ENCODE data around the gene ZNF638. TPM values are rescaled to one million over a fixed set of nuclear protein-coding genes. Genes with fewer than 3 reads are reported as not detected.

The ZNF638 gene
- total RNA-seq, 2 donors from 2014 or later = 93.7 to 104 TPM

GRCh38 chr2:71466301-71467179, 135.0 kb downstream of the ZNF638 start:
- H3K36me3 Mint-ChIP-seq (ENCODE audit: low read depth) = no peaks in the 10 kb centered on the region
- no peak overlapping the region for H3K27ac Mint-ChIP-seq
- H3K27me3 Mint-ChIP-seq = peaks cover 37% of the 10 kb centered on the region
- DNase-seq = no peak
- no peaks in the 10 kb centered on the region for H3K9me3 ChIP-seq (ENCODE audit: control insufficient read depth, low read length, poor library complexity, severe bottlenecking)
- ATAC-seq = peak; percentile 33
- H3K4me1 Mint-ChIP-seq = peaks cover 7% of the 10 kb centered on the region
- peak overlapping the region; percentile 89 for H3K4me3 Mint-ChIP-seq

- Mint-ChIP-seq H3K36me3 (ENCODE audit: low read depth) (no peaks in the 10 kb centered on the region), H3K27ac (no peak overlapping the region), H3K4me1 (peaks cover 7% of the 10 kb centered on the region), H3K27me3 (peaks cover 37% of the 10 kb centered on the region), H3K4me3 (peak overlapping the region; percentile 89)
- no peak for ATAC-seq
- no peak for DNase-seq
- no peaks in the 10 kb centered on the region for H3K9me3 ChIP-seq (ENCODE audit: control insufficient read depth, low read length, poor library complexity, severe bottlenecking)
These were observed 135.7 kb downstream of the ZNF638 start for GRCh38 chr2:71467180-71467815.

DNA sequence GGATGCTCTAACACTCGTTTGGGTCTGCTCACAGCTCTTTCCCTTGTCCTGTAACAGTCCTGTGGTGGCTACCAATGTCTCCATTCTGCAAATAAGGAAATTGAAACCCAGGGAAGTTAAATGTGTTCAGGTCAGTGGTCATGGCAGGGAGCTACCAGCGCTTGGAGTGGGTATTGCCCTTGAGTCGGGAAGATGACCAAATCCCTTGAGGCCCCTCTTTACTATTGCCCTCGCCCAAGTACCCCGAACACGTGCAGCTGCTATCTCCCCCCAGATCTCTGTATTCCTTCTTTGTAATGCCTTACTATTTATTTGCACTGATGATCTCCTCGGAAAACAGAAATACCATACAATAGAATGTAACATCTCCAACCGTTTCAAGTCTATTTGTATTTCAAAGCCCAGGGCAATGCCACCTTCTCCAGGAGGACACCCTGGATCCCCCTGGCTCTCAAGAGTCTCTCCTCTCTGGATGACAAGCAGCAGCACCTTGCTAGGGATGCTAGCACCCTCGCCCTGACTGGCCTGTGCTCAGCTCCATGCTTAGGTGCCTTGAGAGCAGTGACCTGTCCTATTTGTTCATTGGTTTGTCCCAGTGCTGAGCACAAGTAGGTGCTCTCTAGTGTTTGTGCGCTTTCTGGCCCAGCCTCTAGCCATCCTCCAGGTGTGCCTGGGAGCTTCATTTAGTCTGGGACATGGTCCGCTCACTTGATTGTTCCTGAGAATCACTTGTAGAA, 136.9 kb downstream of the ZNF638 start:
- H3K4me3 Mint-ChIP-seq = no peak overlapping the region

DNA sequence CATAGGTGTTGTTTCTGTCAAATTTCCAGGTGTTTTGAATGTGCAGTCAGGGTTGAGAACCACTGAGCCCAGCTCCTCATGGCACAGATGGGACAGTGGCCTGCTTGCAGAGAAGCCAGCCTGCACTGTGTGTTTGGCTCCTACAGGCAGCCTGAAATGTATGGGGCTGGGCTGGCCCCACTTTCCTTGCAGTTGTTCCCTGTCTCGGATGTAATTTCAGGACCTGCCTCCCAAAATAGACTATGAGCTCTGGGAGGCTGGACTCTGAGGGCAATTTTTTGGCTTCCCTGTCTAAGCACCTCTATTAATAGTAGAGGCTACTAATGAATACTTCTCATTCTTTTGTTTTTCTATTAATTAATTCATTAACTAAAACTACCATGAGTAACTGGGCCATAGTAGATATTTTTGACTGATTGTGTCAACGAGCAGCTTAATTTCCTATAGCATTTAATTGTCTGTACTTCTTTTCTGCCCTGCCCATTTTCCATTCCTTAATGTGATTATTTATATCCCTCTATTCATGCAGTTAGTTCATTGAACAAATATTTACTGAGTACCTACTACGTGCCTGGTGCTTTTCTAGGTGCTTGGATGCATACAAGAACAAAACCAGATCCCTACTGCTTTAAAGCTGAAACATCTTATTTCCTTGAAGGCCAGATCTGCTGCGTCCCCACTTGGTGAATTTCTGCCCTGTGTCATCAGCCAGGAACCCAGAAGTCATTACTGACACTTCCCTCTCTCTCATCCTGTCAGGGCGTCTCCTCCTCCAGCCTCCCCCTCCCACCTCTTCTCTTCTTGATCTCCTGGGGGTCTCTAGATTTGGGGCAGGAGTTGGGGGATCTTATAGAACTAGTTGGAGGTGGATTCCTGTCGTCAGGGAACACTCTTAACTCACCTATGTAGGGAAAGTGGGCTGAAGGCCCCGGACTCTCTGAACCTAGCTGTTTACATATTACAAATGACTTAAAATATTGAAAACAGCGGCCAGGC, 138.1 kb downstream of the ZNF638 start:
- no peaks in the 10 kb centered on the region for H3K36me3 Mint-ChIP-seq (ENCODE audit: low read depth)
- no peak for ATAC-seq
- no peak for DNase-seq
- H3K9me3 ChIP-seq (ENCODE audit: control insufficient read depth, low read length, poor library complexity, severe bottlenecking) = no peaks in the 10 kb centered on the region
- peaks cover 57% of the 10 kb centered on the region for H3K27me3 Mint-ChIP-seq
- no peak overlapping the region for H3K27ac Mint-ChIP-seq
- H3K4me3 Mint-ChIP-seq = no peak overlapping the region
- H3K4me1 Mint-ChIP-seq = peaks cover 9% of the 10 kb centered on the region

More for the DNA sequence above, 136.9 kb downstream of the ZNF638 start:
- DNase-seq = no peak
- no peaks in the 10 kb centered on the region for H3K36me3 Mint-ChIP-seq (ENCODE audit: low read depth)
- H3K9me3 ChIP-seq (ENCODE audit: control insufficient read depth, low read length, poor library complexity, severe bottlenecking) = no peaks in the 10 kb centered on the region
- no peak for ATAC-seq
- peaks cover 49% of the 10 kb centered on the region for H3K27me3 Mint-ChIP-seq
- H3K27ac Mint-ChIP-seq = no peak overlapping the region
- H3K4me1 Mint-ChIP-seq = peaks cover 7% of the 10 kb centered on the region

- H3K4me3 Mint-ChIP-seq = no peak overlapping the region
- H3K4me1 Mint-ChIP-seq = peaks cover 9% of the 10 kb centered on the region
- DNase-seq (no peak), ATAC-seq (no peak)
- H3K36me3 Mint-ChIP-seq (ENCODE audit: low read depth) = no peaks in the 10 kb centered on the region
- H3K27me3 Mint-ChIP-seq = peaks cover 58% of the 10 kb centered on the region
- no peaks in the 10 kb centered on the region for H3K9me3 ChIP-seq (ENCODE audit: control insufficient read depth, low read length, poor library complexity, severe bottlenecking)
- H3K27ac Mint-ChIP-seq = no peak overlapping the region
These were observed 139.7 kb downstream of the ZNF638 start for GRCh38 chr2:71471276-71471675.

- H3K4me1 Mint-ChIP-seq = peaks cover 8% of the 10 kb centered on the region
- ATAC-seq = no peak
- H3K27ac Mint-ChIP-seq = no peak overlapping the region
- H3K9me3 ChIP-seq (ENCODE audit: control insufficient read depth, low read length, poor library complexity, severe bottlenecking) = no peaks in the 10 kb centered on the region
- H3K4me3 Mint-ChIP-seq = no peak overlapping the region
- H3K36me3 Mint-ChIP-seq (ENCODE audit: low read depth) = no peaks in the 10 kb centered on the region
- H3K27me3 Mint-ChIP-seq = peaks cover 58% of the 10 kb centered on the region
- no peak for DNase-seq
These were observed 140.4 kb downstream of the ZNF638 start for GRCh38 chr2:71472019-71472418.

DNA sequence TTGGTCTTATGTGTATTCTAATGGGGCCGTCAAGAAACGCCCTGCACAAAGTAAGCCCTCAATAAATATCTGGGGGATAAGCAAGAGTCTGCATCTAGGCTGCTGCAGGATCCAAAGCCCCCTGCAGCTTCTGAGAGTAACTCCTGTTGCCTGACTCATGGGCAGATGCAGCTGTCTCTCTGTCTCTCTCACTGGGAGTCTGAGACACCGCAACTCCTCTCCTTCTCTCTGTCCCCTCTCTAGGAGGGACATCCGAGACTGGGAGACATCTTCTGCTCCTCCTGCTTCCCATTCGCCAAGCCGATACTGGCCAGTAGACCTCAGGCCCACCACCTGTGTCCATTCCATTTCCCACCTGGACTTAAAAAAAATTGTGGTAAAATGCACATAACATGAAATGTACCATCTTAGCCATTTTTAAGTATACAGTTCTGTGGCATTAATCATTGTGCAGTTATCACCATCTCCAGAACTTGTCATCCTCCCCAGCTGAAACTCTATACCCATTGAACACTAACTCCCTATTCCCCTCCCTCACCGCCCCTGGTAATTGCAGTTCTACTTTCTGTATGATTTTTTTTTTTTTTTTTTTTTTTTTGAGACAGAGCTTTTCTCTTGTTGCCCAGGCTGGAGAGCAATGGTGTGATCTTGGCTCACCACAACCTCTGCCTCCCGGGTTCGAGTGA, 141.9 kb downstream of the ZNF638 start:
- DNase-seq (no peak), ATAC-seq (no peak)
- Mint-ChIP-seq H3K4me3 (peak overlapping the region; percentile 58), H3K27ac (no peak overlapping the region), H3K36me3 (ENCODE audit: low read depth) (no peaks in the 10 kb centered on the region), H3K4me1 (peaks cover 2% of the 10 kb centered on the region), H3K27me3 (peaks cover 45% of the 10 kb centered on the region)
- H3K9me3 ChIP-seq (ENCODE audit: control insufficient read depth, low read length, poor library complexity, severe bottlenecking) = no peaks in the 10 kb centered on the region

DNA sequence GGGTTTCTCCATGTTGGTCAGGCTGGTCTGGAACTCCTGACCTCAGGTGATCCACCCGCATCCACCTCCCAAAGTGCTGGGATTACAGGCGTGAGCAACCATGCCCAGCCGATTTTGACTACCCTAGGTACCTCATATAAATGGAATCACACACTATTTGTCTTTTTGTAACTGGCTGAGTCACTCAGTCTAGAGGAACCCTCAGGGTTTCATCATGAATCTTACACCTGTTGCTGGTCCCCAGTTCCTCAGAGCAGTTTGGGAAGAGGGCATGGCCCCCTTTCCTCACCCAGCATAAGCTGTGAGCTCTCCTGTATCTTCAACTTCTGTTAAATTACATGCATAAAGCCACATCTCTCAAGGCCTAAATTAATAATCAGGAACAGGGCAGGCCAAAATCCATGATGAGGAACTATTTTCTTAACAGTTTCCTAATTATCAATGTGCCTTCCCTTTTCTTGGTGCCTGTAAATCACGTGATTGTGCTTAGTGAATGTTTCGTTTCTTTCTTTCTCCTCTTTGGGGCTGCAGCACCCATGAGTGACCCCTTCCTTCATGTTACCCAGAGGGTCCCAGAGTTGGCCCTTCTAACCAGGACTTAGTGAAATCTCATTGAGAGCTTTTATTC, 142.6 kb downstream of the ZNF638 start:
- no peak overlapping the region for H3K4me3 Mint-ChIP-seq
- no peaks in the 10 kb centered on the region for H3K36me3 Mint-ChIP-seq (ENCODE audit: low read depth)
- H3K4me1 Mint-ChIP-seq = peaks cover 2% of the 10 kb centered on the region
- H3K27me3 Mint-ChIP-seq = peaks cover 38% of the 10 kb centered on the region
- no peak for DNase-seq
- ATAC-seq = no peak
- H3K27ac Mint-ChIP-seq = no peak overlapping the region
- H3K9me3 ChIP-seq (ENCODE audit: control insufficient read depth, low read length, poor library complexity, severe bottlenecking) = no peaks in the 10 kb centered on the region

- H3K4me3 Mint-ChIP-seq = no peak overlapping the region
- H3K36me3 Mint-ChIP-seq (ENCODE audit: low read depth) = no peaks in the 10 kb centered on the region
- ATAC-seq (no peak), DNase-seq (no peak)
- no peak overlapping the region for H3K27ac Mint-ChIP-seq
- H3K4me1 Mint-ChIP-seq = peaks cover 2% of the 10 kb centered on the region
- no peaks in the 10 kb centered on the region for H3K9me3 ChIP-seq (ENCODE audit: control insufficient read depth, low read length, poor library complexity, severe bottlenecking)
- peaks cover 38% of the 10 kb centered on the region for H3K27me3 Mint-ChIP-seq
These were observed 143.3 kb downstream of the ZNF638 start for GRCh38 chr2:71474744-71475397.

DNA sequence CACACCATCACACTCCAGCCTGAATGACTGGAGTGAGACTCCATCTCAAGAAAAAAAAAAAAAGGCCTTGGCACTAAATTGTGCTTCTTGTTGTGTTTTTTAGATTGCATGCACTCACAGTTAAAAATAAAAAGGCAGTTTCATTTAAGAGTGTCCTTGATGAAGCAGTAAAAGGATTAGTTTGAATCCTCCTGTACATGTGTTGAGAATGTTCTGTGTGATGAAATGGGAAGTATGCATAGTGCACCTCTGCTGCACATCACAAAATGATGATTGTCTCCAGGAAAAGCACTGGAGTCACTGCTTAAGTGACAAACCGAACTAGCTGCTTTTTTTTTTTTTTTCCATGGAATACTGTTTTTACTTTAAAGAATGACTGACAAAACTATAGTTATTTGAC, 144.9 kb downstream of the ZNF638 start:
- Mint-ChIP-seq H3K36me3 (ENCODE audit: low read depth) (no peaks in the 10 kb centered on the region), H3K27ac (peak overlapping the region; percentile 29), H3K27me3 (peaks cover 41% of the 10 kb centered on the region), H3K4me1 (peaks cover 2% of the 10 kb centered on the region), H3K4me3 (no peak overlapping the region)
- ATAC-seq (no peak), DNase-seq (no peak)
- H3K9me3 ChIP-seq (ENCODE audit: control insufficient read depth, low read length, poor library complexity, severe bottlenecking) = no peaks in the 10 kb centered on the region

GRCh38 chr2:71477231-71477691, 145.7 kb downstream of the ZNF638 start:
- H3K9me3 ChIP-seq (ENCODE audit: control insufficient read depth, low read length, poor library complexity, severe bottlenecking) = no peaks in the 10 kb centered on the region
- no peak for ATAC-seq
- H3K4me1 Mint-ChIP-seq = peaks cover 2% of the 10 kb centered on the region
- H3K27ac Mint-ChIP-seq = peak overlapping the region; percentile 29
- no peak overlapping the region for H3K4me3 Mint-ChIP-seq
- no peaks in the 10 kb centered on the region for H3K36me3 Mint-ChIP-seq (ENCODE audit: low read depth)
- peaks cover 48% of the 10 kb centered on the region for H3K27me3 Mint-ChIP-seq
- no peak for DNase-seq

Measured in T-helper 17 cell (primary cell).